ENCODE data around the gene DAPP1. TPM values are rescaled to one million over a fixed set of nuclear protein-coding genes. Genes with fewer than 3 reads are reported as not detected.

DAPP1 gene
- total RNA-seq, 2 experiments from 2014 or later: 23.6 TPM

DNA sequence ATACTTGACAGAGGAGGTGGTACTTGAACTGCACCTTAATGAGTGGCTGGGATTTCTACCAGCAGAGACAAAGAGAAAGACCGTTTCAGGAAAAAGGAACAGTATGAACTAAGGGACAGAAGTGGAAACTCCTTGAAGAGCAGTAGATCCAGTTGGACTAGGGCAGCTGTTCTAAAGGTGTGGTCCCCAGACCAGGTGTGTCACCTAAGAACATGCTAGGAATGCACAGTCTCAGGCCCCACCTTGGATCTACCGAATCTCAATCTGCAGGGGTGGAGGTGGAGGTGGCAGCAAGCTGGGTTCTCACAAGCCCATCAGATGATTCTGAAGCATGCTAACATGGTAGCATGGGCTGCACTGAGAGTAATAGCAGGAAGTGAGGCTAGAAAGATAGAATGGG, 22.3 kb downstream of the DAPP1 start:
- intact Hi-C loops (cut with micrococcal nuclease): no loop called here
- POLR2A ChIA-PET: no interaction called here
- H3K27ac Mint-ChIP-seq: no peak overlapping the region

DNA sequence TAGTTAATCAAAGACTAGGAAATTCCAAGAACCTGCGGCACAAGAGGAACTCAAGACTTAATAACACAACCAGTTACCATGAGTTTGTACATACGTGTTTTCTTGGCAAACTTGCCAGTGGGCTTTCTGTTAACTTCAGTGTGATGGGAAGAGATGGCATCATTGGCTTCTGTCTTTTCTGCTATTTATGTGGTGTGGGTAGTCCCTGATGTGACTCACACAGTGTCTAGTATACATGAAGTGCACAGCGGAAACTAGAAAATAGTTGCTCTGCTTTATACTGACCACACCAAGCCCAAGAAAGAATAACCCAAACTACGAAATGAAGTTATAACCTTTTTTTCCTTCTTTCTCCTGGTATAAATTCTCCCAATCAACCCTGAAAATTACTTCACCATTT, 24.5 kb downstream of the DAPP1 start:
- Mint-ChIP-seq H3K4me1 (ENCODE audit: low read depth) (peaks cover 34% of the 10 kb centered on the region), H3K27me3 (no peaks in the 10 kb centered on the region), H3K4me3 (no peak overlapping the region), H3K9me3 (no peaks in the 10 kb centered on the region), H3K36me3 (peaks cover 40% of the 10 kb centered on the region), H3K27ac (peak overlapping the region; percentile 24)
- POLR2A ChIA-PET: no interaction called here
- no peak for DNase-seq
- CTCF ChIA-PET: no interaction called here
- intact Hi-C loops (cut with micrococcal nuclease): loop anchor here (10.0 kb wide), 1 partner anchor 1356 kb away; no protein-coding TSS in a partner anchor

More for the DNA sequence above, 22.3 kb downstream of the DAPP1 start:
- H3K27me3 Mint-ChIP-seq: no peaks in the 10 kb centered on the region
- DNase-seq: no peak
- H3K36me3 Mint-ChIP-seq: peaks cover 43% of the 10 kb centered on the region
- CTCF ChIA-PET: no interaction called here
- H3K9me3 Mint-ChIP-seq: no peaks in the 10 kb centered on the region
- H3K4me3 Mint-ChIP-seq: no peak overlapping the region
- H3K4me1 Mint-ChIP-seq (ENCODE audit: low read depth): peaks cover 19% of the 10 kb centered on the region

DNA sequence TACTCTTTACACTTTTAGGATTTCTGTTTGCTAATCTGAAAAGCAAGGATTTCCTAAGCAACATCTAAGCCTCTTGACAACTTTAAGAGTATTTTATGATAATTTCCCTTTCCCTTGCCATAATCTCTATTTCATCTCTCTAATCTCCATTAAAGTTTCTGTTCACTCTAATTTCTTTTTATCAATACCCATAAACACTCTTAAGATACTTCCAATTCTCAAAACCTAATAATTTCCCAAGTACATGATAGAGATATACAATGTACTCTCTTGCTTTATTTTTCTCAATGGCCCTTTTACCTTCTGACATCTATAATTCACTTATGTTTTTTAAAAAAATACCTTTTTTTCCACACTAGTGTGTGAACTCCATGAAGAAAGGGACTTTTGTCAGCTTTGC, 26.8 kb downstream of the DAPP1 start:
- intact Hi-C loops (cut with micrococcal nuclease): loop anchor here (10.0 kb wide), 1 partner anchor 1359 kb away; no protein-coding TSS in a partner anchor
- Mint-ChIP-seq H3K27ac (no peak overlapping the region), H3K27me3 (no peaks in the 10 kb centered on the region), H3K9me3 (no peaks in the 10 kb centered on the region), H3K36me3 (peaks cover 30% of the 10 kb centered on the region), H3K4me1 (ENCODE audit: low read depth) (peaks cover 56% of the 10 kb centered on the region), H3K4me3 (no peak overlapping the region)
- POLR2A ChIA-PET: no interaction called here
- no peak for DNase-seq
- CTCF ChIA-PET: no interaction called here

- ChIA-PET CTCF (interaction anchor here (1.0 to 4.2 kb wide), 2 partner anchors 28 to 36 kb away, joined by 3 to 20 read pairs; partner anchors contain the start of gene DAPP1), POLR2A (no interaction called here)
- Mint-ChIP-seq H3K27me3 (no peaks in the 10 kb centered on the region), H3K9me3 (no peaks in the 10 kb centered on the region), H3K4me3 (no peak overlapping the region), H3K4me1 (ENCODE audit: low read depth) (peaks cover 62% of the 10 kb centered on the region), H3K36me3 (peaks cover 27% of the 10 kb centered on the region), H3K27ac (no peak overlapping the region)
- intact Hi-C loops (cut with micrococcal nuclease): loop anchor here (10.0 kb wide), 1 partner anchor 1359 kb away; no protein-coding TSS in a partner anchor
- DNase-seq: no peak
These were observed 27.4 kb downstream of the DAPP1 start for GRCh38 chr4:99844048-99844447.

GRCh38 chr4:99845179-99845578, 28.6 kb downstream of the DAPP1 start:
- POLR2A ChIA-PET: interaction anchor here (3.3 to 3.7 kb wide), 2 partner anchors 12 to 28 kb away, joined by 16 to 29 read pairs; partner anchors contain the start of gene DAPP1
- no peaks in the 10 kb centered on the region for H3K27me3 Mint-ChIP-seq
- CTCF ChIA-PET: interaction anchor here (0.6 to 4.2 kb wide), 6 partner anchors 11 to 37 kb away, joined by 3 to 20 read pairs (median 6); no protein-coding TSS in a partner anchor
- no peak for DNase-seq
- H3K4me1 Mint-ChIP-seq (ENCODE audit: low read depth): peaks cover 70% of the 10 kb centered on the region
- no peak overlapping the region for H3K4me3 Mint-ChIP-seq
- H3K36me3 Mint-ChIP-seq: peaks cover 26% of the 10 kb centered on the region
- intact Hi-C loops (cut with micrococcal nuclease): loop anchor here (5.0 to 10.0 kb wide), 2 partner anchors 338 to 1360 kb away; no protein-coding TSS in a partner anchor
- H3K9me3 Mint-ChIP-seq: no peaks in the 10 kb centered on the region
- peak overlapping the region; percentile 70 for H3K27ac Mint-ChIP-seq

- no peaks in the 10 kb centered on the region for H3K9me3 Mint-ChIP-seq
- intact Hi-C loops (cut with micrococcal nuclease): loop anchor here (2.0 to 10.0 kb wide), 4 partner anchors 49 to 1361 kb away; partner anchors contain the start of gene LAMTOR3
- H3K27ac Mint-ChIP-seq: peak overlapping the region; percentile 70
- no peak overlapping the region for H3K4me3 Mint-ChIP-seq
- ChIA-PET CTCF (interaction anchor here (0.7 to 4.2 kb wide), 8 partner anchors 11 to 248 kb away, joined by 3 to 20 read pairs (median 4); no protein-coding TSS in a partner anchor), POLR2A (interaction anchor here (1.3 to 3.7 kb wide), 3 partner anchors 11 to 29 kb away, joined by 7 to 29 read pairs (median 16); partner anchors contain the start of gene DAPP1)
- peak; percentile 22 for DNase-seq
- no peaks in the 10 kb centered on the region for H3K27me3 Mint-ChIP-seq
- peaks cover 25% of the 10 kb centered on the region for H3K36me3 Mint-ChIP-seq
- peaks cover 70% of the 10 kb centered on the region for H3K4me1 Mint-ChIP-seq (ENCODE audit: low read depth)
These were observed 29.3 kb downstream of the DAPP1 start for GRCh38 chr4:99845708-99846469.

- no peaks in the 10 kb centered on the region for H3K27me3 Mint-ChIP-seq
- peaks cover 17% of the 10 kb centered on the region for H3K36me3 Mint-ChIP-seq
- ChIA-PET POLR2A (interaction anchor here (0.5 to 3.7 kb wide), 7 partner anchors 10 to 100 kb away, joined by 3 to 29 read pairs (median 7); partner anchors contain the start of genes DAPP1 and DNAJB14), CTCF (interaction anchor here (1.0 to 4.2 kb wide), 6 partner anchors 10 to 38 kb away, joined by 3 to 20 read pairs (median 6); no protein-coding TSS in a partner anchor)
- H3K9me3 Mint-ChIP-seq: no peaks in the 10 kb centered on the region
- H3K4me1 Mint-ChIP-seq (ENCODE audit: low read depth): peaks cover 69% of the 10 kb centered on the region
- intact Hi-C loops (cut with micrococcal nuclease): loop anchor here (1.0 to 10.0 kb wide), 7 partner anchors 9 to 1362 kb away; partner anchors contain the start of genes DAPP1 and LAMTOR3
- H3K27ac Mint-ChIP-seq: peak overlapping the region; percentile 95
- DNase-seq: no peak
- H3K4me3 Mint-ChIP-seq: peak overlapping the region; percentile 59
These were observed 30.3 kb downstream of the DAPP1 start for GRCh38 chr4:99846891-99847290.

DNA sequence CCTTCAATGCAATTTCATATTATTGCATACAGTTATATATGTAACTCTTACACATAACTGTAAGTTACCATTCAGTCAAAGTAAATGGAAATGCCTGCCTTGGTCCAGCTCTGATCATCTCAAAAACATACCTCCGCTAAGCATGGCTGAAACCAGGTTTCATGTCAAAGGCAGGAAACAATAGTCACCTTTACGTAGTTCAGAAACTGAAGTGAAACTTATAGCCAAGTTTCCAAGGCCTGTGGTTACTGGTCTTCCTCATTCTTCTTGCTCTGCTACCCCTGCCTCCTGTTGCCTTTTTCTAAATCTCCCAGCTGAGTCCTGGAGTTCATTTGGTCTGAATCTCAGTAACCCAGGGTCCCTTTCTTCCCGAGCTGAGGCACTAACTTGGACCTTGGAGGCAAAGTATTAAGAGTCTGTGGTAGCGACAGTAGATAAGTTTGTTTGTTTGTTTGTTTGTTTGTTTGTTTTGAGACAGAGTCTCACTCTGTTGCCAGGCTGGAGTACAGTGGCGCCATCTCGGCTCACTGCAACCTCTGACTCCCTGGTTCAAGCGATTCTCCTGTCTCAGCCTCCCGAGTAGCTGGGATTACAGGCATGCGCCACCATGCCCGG, 30.8 kb downstream of the DAPP1 start:
- ChIA-PET POLR2A (interaction anchor here (0.9 to 3.7 kb wide), 7 partner anchors 9 to 340 kb away, joined by 3 to 29 read pairs (median 5); partner anchors contain the start of genes DAPP1 and DNAJB14), CTCF (interaction anchor here (0.8 to 4.2 kb wide), 6 partner anchors 10 to 56 kb away, joined by 4 to 20 read pairs (median 4); no protein-coding TSS in a partner anchor)
- DNase-seq: peak; percentile 47
- intact Hi-C loops (cut with micrococcal nuclease): loop anchor here (1.0 to 10.0 kb wide), 7 partner anchors 9 to 1363 kb away; partner anchors contain the start of genes DAPP1 and LAMTOR3
- H3K4me3 Mint-ChIP-seq: peak overlapping the region; percentile 59
- peaks cover 13% of the 10 kb centered on the region for H3K36me3 Mint-ChIP-seq
- no peaks in the 10 kb centered on the region for H3K27me3 Mint-ChIP-seq
- H3K9me3 Mint-ChIP-seq: no peaks in the 10 kb centered on the region
- H3K4me1 Mint-ChIP-seq (ENCODE audit: low read depth): peaks cover 74% of the 10 kb centered on the region
- H3K27ac Mint-ChIP-seq: peak overlapping the region; percentile 95

DNA sequence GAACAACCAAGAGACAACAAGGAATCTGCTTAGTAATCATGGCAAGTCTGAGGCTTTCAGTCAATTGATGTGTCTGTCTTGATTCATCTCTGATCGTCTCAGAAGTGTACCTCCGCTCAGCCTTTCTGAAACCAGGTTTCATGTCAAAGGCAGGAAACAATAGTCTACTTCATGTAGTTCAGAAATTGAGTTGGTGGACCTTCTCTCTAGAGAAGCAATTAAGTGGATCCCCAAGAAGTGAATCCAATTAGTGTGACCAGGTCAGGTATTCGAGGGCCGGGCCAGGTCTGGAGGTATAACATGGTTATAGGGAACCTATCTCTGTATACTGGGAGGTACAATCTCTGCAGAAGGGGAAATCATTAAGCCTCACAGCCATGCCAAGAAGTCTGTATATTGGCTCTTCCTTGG, 32.0 kb downstream of the DAPP1 start:
- intact Hi-C loops (cut with micrococcal nuclease): loop anchor here (2.0 to 10.0 kb wide), 3 partner anchors 341 to 1364 kb away; no protein-coding TSS in a partner anchor
- Mint-ChIP-seq H3K9me3 (no peaks in the 10 kb centered on the region), H3K36me3 (peaks cover 15% of the 10 kb centered on the region), H3K4me3 (peak overlapping the region; percentile 43), H3K27ac (peak overlapping the region; percentile 95), H3K27me3 (no peaks in the 10 kb centered on the region), H3K4me1 (ENCODE audit: low read depth) (peaks cover 85% of the 10 kb centered on the region)
- POLR2A ChIA-PET: interaction anchor here (1.0 to 3.7 kb wide), 4 partner anchors 8 to 98 kb away, joined by 3 to 29 read pairs (median 12); partner anchors contain the start of genes DAPP1 and DNAJB14
- DNase-seq: peak; percentile 63
- CTCF ChIA-PET: interaction anchor here (0.6 to 1.5 kb wide), 3 partner anchors 9 to 13 kb away, joined by 3 to 4 read pairs (median 4); no protein-coding TSS in a partner anchor

DNA sequence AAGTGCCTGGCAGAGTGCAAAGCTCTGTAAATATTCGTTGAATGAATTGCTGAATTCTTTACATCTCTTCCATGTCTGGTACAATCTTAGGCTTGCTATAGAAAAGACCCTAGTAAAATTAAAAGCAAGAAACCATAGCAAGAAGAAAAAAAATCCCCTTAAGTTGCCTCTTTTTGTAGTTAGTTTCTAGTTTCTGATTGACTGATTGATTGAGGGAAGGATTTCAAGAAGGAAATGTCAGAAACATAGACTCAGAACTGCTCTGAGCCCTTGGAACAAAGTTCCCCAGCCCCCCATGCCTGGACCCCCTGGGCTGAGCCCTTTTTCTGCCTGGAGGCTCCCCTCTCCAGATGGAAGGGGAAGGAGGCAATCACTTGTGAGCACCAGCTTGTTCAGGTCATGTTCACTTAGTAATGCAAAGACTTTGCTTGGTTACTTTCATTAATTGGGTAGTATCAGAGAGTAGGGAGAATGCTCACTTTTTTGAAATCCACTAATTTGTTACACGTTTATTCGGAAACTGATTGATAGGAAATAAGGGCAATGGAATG, 35.6 kb downstream of the DAPP1 start:
- H3K4me3 Mint-ChIP-seq: peak overlapping the region; percentile 55
- ChIA-PET CTCF (interaction anchor here (1.0 to 2.5 kb wide), 2 partner anchors 9 to 41 kb away, joined by 3 to 10 read pairs; no protein-coding TSS in a partner anchor), POLR2A (interaction anchor here (1.0 to 2.8 kb wide), 5 partner anchors 9 to 95 kb away, joined by 3 to 13 read pairs (median 4); partner anchors contain the start of genes DAPP1 and DNAJB14)
- no peaks in the 10 kb centered on the region for H3K9me3 Mint-ChIP-seq
- peak overlapping the region; percentile 97 for H3K27ac Mint-ChIP-seq
- peak; percentile 33 for DNase-seq
- peaks cover 88% of the 10 kb centered on the region for H3K4me1 Mint-ChIP-seq (ENCODE audit: low read depth)
- H3K27me3 Mint-ChIP-seq: no peaks in the 10 kb centered on the region
- intact Hi-C loops (cut with micrococcal nuclease): loop anchor here (5.0 to 10.0 kb wide), 6 partner anchors 800 to 1567 kb away; no protein-coding TSS in a partner anchor
- peaks cover 32% of the 10 kb centered on the region for H3K36me3 Mint-ChIP-seq

- intact Hi-C loops (cut with micrococcal nuclease): loop anchor here (5.0 to 10.0 kb wide), 6 partner anchors 801 to 1568 kb away; no protein-coding TSS in a partner anchor
- no peak for DNase-seq
- CTCF ChIA-PET: interaction anchor here (2.2 to 2.5 kb wide), 2 partner anchors 42 kb away, joined by 10 read pairs; no protein-coding TSS in a partner anchor
- Mint-ChIP-seq H3K4me3 (no peak overlapping the region), H3K27ac (peak overlapping the region; percentile 97), H3K4me1 (ENCODE audit: low read depth) (peaks cover 86% of the 10 kb centered on the region), H3K9me3 (no peaks in the 10 kb centered on the region), H3K27me3 (no peaks in the 10 kb centered on the region), H3K36me3 (peaks cover 35% of the 10 kb centered on the region)
- POLR2A ChIA-PET: interaction anchor here (1.0 to 1.3 kb wide), 3 partner anchors 8 to 95 kb away, joined by 3 to 4 read pairs (median 3); no protein-coding TSS in a partner anchor
These were observed 36.6 kb downstream of the DAPP1 start for GRCh38 chr4:99853190-99853589.

Measured in activated CD4-positive, alpha-beta memory T cell treated with anti-CD3 and anti-CD28 coated beads for 36 hours (primary cell).